Measurements from ENCODE around the gene TNS3. TPM values are rescaled to one million over a fixed set of nuclear protein-coding genes. Genes with fewer than 3 reads are reported as not detected.

The TNS3 gene
- total RNA-seq, 1 experiment from 2014 or later: 9.5 TPM

- no CpG with 5 or more reads among the region's 16 CpGs for WGBS (ENCODE audit: extremely low coverage, insufficient read length, low lambda C conversion rate)
- no peak overlapping the region for H3K27ac ChIP-seq (ENCODE audit: insufficient read length, low read depth, low read length)
These were observed 98.2 kb downstream of the TNS3 start for GRCh38 chr7:47483604-47484273.

More at GRCh38 chr7:47483604-47484273, 98.2 kb downstream of the TNS3 start:
- no peaks in the 10 kb centered on the region for H3K9me3 ChIP-seq (ENCODE audit: control insufficient read depth, low read depth, low read length)
- no peak overlapping the region for H2BK12ac ChIP-seq (ENCODE audit: insufficient read length, low read depth, low read length)
- no peak overlapping the region for H2BK5ac ChIP-seq (ENCODE audit: insufficient read length, low read length)
- H3K79me2 ChIP-seq (ENCODE audit: insufficient read depth, low read length): no peaks in the 10 kb centered on the region
- no peak overlapping the region for H4K5ac ChIP-seq (ENCODE audit: insufficient read length, low read depth, low read length)
- no peak overlapping the region for H4K8ac ChIP-seq (replicated peaks; ENCODE audit: insufficient read length, low read depth, low read length)
- H3K27me3 ChIP-seq (ENCODE audit: insufficient read depth, low read length): peaks cover 32% of the 10 kb centered on the region; the same call in 1 of the 2 replicates
- H3K4me2 ChIP-seq (ENCODE audit: insufficient read depth, insufficient read length, low read length): no peak overlapping the region
- peaks cover 11% of the 10 kb centered on the region; the same call in 1 of the 2 replicates for H3K4me1 ChIP-seq (ENCODE audit: insufficient read depth, low read length)
- H3K79me1 ChIP-seq (ENCODE audit: insufficient read depth, low read depth, low read length, poor library complexity, severe bottlenecking): no peaks in the 10 kb centered on the region
- Mint-ChIP-seq H3K27ac (no peak overlapping the region), H3K4me1 (peaks cover 40 to 44% of the 10 kb centered on the region in 2 experiments), H3K9me3 (peaks cover 6 to 9% of the 10 kb centered on the region in 2 experiments; a peak in 3 of 5 replicates), H3K27me3 (ENCODE audit: low read depth) (peaks cover 100% of the 10 kb centered on the region), H3K4me3 (no peak overlapping the region), H3K36me3 (ENCODE audit: insufficient read depth in 1 of 3, low read depth in 3 of 3) (peaks cover 2 to 15% (median 7%) of the 10 kb centered on the region in 3 experiments; a peak in 5 of 7 replicates)
- H4K91ac ChIP-seq (ENCODE audit: insufficient read length, low read depth, low read length): no peak overlapping the region
- no peak overlapping the region for H2BK120ac ChIP-seq (ENCODE audit: low read depth, low read length, poor library complexity, severe bottlenecking)
- H2AFZ ChIP-seq (ENCODE audit: low read length): no peak overlapping the region
- H3K23ac ChIP-seq (ENCODE audit: insufficient read length, low read depth, low read length): no peak overlapping the region
- TF ChIP-seq, protein P1, sequence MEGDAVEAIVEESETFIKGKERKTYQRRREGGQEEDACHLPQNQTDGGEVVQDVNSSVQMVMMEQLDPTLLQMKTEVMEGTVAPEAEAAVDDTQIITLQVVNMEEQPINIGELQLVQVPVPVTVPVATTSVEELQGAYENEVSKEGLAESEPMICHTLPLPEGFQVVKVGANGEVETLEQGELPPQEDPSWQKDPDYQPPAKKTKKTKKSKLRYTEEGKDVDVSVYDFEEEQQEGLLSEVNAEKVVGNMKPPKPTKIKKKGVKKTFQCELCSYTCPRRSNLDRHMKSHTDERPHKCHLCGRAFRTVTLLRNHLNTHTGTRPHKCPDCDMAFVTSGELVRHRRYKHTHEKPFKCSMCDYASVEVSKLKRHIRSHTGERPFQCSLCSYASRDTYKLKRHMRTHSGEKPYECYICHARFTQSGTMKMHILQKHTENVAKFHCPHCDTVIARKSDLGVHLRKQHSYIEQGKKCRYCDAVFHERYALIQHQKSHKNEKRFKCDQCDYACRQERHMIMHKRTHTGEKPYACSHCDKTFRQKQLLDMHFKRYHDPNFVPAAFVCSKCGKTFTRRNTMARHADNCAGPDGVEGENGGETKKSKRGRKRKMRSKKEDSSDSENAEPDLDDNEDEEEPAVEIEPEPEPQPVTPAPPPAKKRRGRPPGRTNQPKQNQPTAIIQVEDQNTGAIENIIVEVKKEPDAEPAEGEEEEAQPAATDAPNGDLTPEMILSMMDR (conservative IDR thresholded peaks at IDR 0.05): peak; percentile 53
- H3K23me2 ChIP-seq (ENCODE audit: insufficient read length, low read depth, low read length, poor library complexity, severe bottlenecking): no peaks in the 10 kb centered on the region
- no peak overlapping the region for H3T11ph ChIP-seq (ENCODE audit: low read length)
- no peak overlapping the region for H3K18ac ChIP-seq (ENCODE audit: insufficient read length, low read depth, low read length)
- no peak for DNase-seq
- no peak overlapping the region for H2AK5ac ChIP-seq (ENCODE audit: insufficient read length, low read length)
- H3K14ac ChIP-seq (ENCODE audit: insufficient read depth, low read length): no peak overlapping the region
- no peak overlapping the region for H3K56ac ChIP-seq (ENCODE audit: insufficient read length, low read depth, low read length)
- no peak overlapping the region for H2BK15ac ChIP-seq (ENCODE audit: low read depth, low read length)
- H3K4ac ChIP-seq (ENCODE audit: low read depth, low read length): no peak overlapping the region
- no peak overlapping the region for H2BK20ac ChIP-seq (ENCODE audit: low read depth, low read length, poor library complexity, severe bottlenecking)
- no peak overlapping the region for H3K9ac ChIP-seq (ENCODE audit: extremely low read depth, insufficient read length, low read length)
- no peaks in the 10 kb centered on the region for H4K20me1 ChIP-seq (ENCODE audit: control insufficient read depth, insufficient read depth, insufficient read length)
